ENCODE results near the gene SGK2. TPM values are rescaled to one million over a fixed set of nuclear protein-coding genes. Genes with fewer than 3 reads are reported as not detected.

The SGK2 gene
- total and polyA plus RNA-seq, 9 of the 15 experiments (the other 6 are each of a cell fraction or from before 2014, with no cell fraction given): 0.07 to 0.31 (median 0.15) TPM; not detected in 2

- WGBS (ENCODE audit: insufficient coverage, low coverage, missing lambda C conversion rate): 47% methylated on average over 3 of the region's 3 CpGs
- H3K4me2 ChIP-seq (ENCODE audit: insufficient read depth, low read length): no peak overlapping the region
- no peak overlapping the region for H3K27ac ChIP-seq (ENCODE audit: extremely low read depth, low read depth, low read length)
- in situ Hi-C loops (cut with MboI): no loop called here
- H3K9me3 ChIP-seq (replicated peaks; ENCODE audit: control insufficient read depth, insufficient read depth, low read depth, low read length): no peaks in the 10 kb centered on the region
- no peaks in the 10 kb centered on the region for H4K20me1 ChIP-seq (replicated peaks; ENCODE audit: control insufficient read depth, insufficient read depth, low read length)
- no peak for TF ChIP-seq RUNX1 (IDR thresholded peaks at IDR 0.05; ENCODE audit: low read depth)
- no peak overlapping the region for H3K9ac ChIP-seq (ENCODE audit: insufficient read depth in 1 of 2, low read depth in 2 of 2, low read length in 2 of 2)
- H3K79me2 ChIP-seq (ENCODE audit: control insufficient read depth, insufficient read depth, low read length): no peaks in the 10 kb centered on the region
- intact Hi-C loops (cut with micrococcal nuclease): no loop called here
- peaks cover 25 to 27% of the 10 kb centered on the region in 2 experiments for H3K4me1 ChIP-seq (replicated peaks in 1 of 2; ENCODE audit: control insufficient read depth in 2 of 2, insufficient read depth in 2 of 2, low read length in 2 of 2)
- FAIRE-seq (no peak), ATAC-seq (no peak), DNase-seq (ENCODE audit: extremely low read depth in 1 of 4, low spot score in 3 of 4) (no peak)
- H3K4me3 ChIP-seq: no peak overlapping the region
- no TSS peak for BruUV-seq (replicated peaks)
- no peak overlapping the region for H2AFZ ChIP-seq (ENCODE audit: low read depth, low read length)
- POLR2A ChIA-PET: interaction anchor here (4.9 kb wide), 1 partner anchor 9 kb away, joined by 24 read pairs; no protein-coding TSS in a partner anchor
- no peaks in the 10 kb centered on the region for H3K9me1 ChIP-seq (ENCODE audit: control insufficient read depth, insufficient read depth, low read length)
- H3K36me3 ChIP-seq (ENCODE audit: control insufficient read depth, insufficient read depth, low read length): no peaks in the 10 kb centered on the region
- CTCF ChIA-PET (ENCODE audit: low intra/inter-chr PET ratio): no interaction called here
- no peaks in the 10 kb centered on the region for H3K27me3 ChIP-seq (ENCODE audit: control insufficient read depth in 2 of 2, insufficient read depth in 2 of 2, low read length in 2 of 2)
These were observed 2.1 kb downstream of the SGK2 start for GRCh38 chr20:43560974-43561373.

- H3K79me2 ChIP-seq (ENCODE audit: control insufficient read depth, insufficient read depth, low read length): no peaks in the 10 kb centered on the region
- no peak overlapping the region for H3K4me3 ChIP-seq
- peak overlapping the region; percentile 47; the same call in 1 of the 2 replicates for H2AFZ ChIP-seq (ENCODE audit: low read depth, low read length)
- H3K4me2 ChIP-seq (ENCODE audit: insufficient read depth, low read length): no peak overlapping the region
- H3K9me3 ChIP-seq (replicated peaks; ENCODE audit: control insufficient read depth, insufficient read depth, low read depth, low read length): no peaks in the 10 kb centered on the region
- intact Hi-C loops (cut with micrococcal nuclease) (no loop called here), in situ Hi-C loops (cut with MboI) (no loop called here)
- peak in 1 of 4 experiments; percentile 48 for DNase-seq (ENCODE audit: extremely low read depth in 1 of 4, low spot score in 3 of 4)
- POLR2A ChIA-PET: interaction anchor here (0.8 to 1.3 kb wide), 2 partner anchors 13 to 18 kb away, joined by 3 to 4 read pairs; no protein-coding TSS in a partner anchor
- H3K36me3 ChIP-seq (ENCODE audit: control insufficient read depth, insufficient read depth, low read length): no peaks in the 10 kb centered on the region
- H3K4me1 ChIP-seq (replicated peaks in 1 of 2; ENCODE audit: control insufficient read depth in 2 of 2, insufficient read depth in 2 of 2, low read length in 2 of 2): peaks cover 6 to 14% of the 10 kb centered on the region in 2 experiments
- no TSS peak for BruUV-seq (replicated peaks)
- H3K27me3 ChIP-seq (ENCODE audit: control insufficient read depth in 2 of 2, insufficient read depth in 2 of 2, low read length in 2 of 2): no peaks in the 10 kb centered on the region
- no peaks in the 10 kb centered on the region for H4K20me1 ChIP-seq (replicated peaks; ENCODE audit: control insufficient read depth, insufficient read depth, low read length)
- peak; percentile 74 for ATAC-seq
- 15% methylated on average over 3 of the region's 3 CpGs for WGBS (ENCODE audit: insufficient coverage, low coverage, missing lambda C conversion rate)
- H3K27ac ChIP-seq (ENCODE audit: extremely low read depth, low read depth, low read length): no peak overlapping the region
- H3K9me1 ChIP-seq (ENCODE audit: control insufficient read depth, insufficient read depth, low read length): no peaks in the 10 kb centered on the region
- CTCF ChIA-PET (ENCODE audit: low intra/inter-chr PET ratio): no interaction called here
- no peak overlapping the region for H3K9ac ChIP-seq (ENCODE audit: insufficient read depth in 1 of 2, low read depth in 2 of 2, low read length in 2 of 2)
- peak; percentile 68 for FAIRE-seq
- TF ChIP-seq HINFP (tag; conservative IDR thresholded peaks at IDR 0.05; ENCODE audit: low read depth) (no peak), HNRNPUL1 (IDR thresholded peaks at IDR 0.05; ENCODE audit: low read length) (no peak), ZNF316 (IDR thresholded peaks at IDR 0.05) (no peak), CSDE1 (IDR thresholded peaks at IDR 0.05) (no peak), RAD21 (CRISPR knock-in tag; conservative IDR thresholded peaks at IDR 0.05 in 1 of 2, IDR thresholded peaks at IDR 0.05 in 1 of 2) (peak; percentile 37 to 71), IRF2 (CRISPR knock-in tag; IDR thresholded peaks at IDR 0.05) (no peak), CTCF (IDR thresholded peaks at IDR 0.05 in 2 of 3, conservative IDR thresholded peaks at IDR 0.05 in 1 of 3; ENCODE audit: insufficient read depth in 2 of 3, low read depth in 1 of 3, low read length in 3 of 3) (peak; percentile 38 to 60 (median 45); a peak in 5 of 6 replicates)
These were observed 4.6 kb downstream of the SGK2 start for GRCh38 chr20:43563429-43563828.

Measured in K562 (cell line).